GM21447 (cell line): ENCODE measurements around the gene EFCAB8.
"Not testable (repeated sequence)": the region's sequence is repeated elsewhere in the genome, so short reads cannot be mapped to it uniquely, and the experiment has no call there.

ENCODE experiments used
- ATAC-seq: cut with Tn5 transposase; IDR thresholded peaks from one replicate; pipeline ENCODE4 v1.9.1; 2021; ENCODE audit not compliant: unreplicated experiment

EFCAB8 gene

GRCh38 chr20:32887492-32887891 lies 28.8 kb downstream of the EFCAB8 start:
- no peak for ATAC-seq

- no peak for ATAC-seq
Measured at GRCh38 chr20:32888636-32889035, 29.9 kb downstream of the EFCAB8 start.

- ATAC-seq: no peak
Measured at GRCh38 chr20:32889281-32889680, 30.6 kb downstream of the EFCAB8 start.

- ATAC-seq: no peak
Measured at GRCh38 chr20:32891491-32891890, 32.8 kb downstream of the EFCAB8 start.

- ATAC-seq: no peak
Measured at GRCh38 chr20:32891926-32892660, 33.4 kb downstream of the EFCAB8 start.

- no peak for ATAC-seq
Measured at GRCh38 chr20:32893263-32894025, 34.7 kb downstream of the EFCAB8 start.

- no peak for ATAC-seq
Measured at GRCh38 chr20:32894026-32894483, 35.3 kb downstream of the EFCAB8 start.

- ATAC-seq: no peak
Measured at GRCh38 chr20:32894711-32895355, 36.1 kb downstream of the EFCAB8 start.

- no peak for ATAC-seq
Measured at GRCh38 chr20:32896521-32897280, 38.0 kb downstream of the EFCAB8 start.

GRCh38 chr20:32898729-32899128 lies 40.0 kb downstream of the EFCAB8 start:
- ATAC-seq: no peak

GRCh38 chr20:32902456-32903420 lies 44.0 kb downstream of the EFCAB8 start:
- ATAC-seq: no peak

- no peak for ATAC-seq
Measured at GRCh38 chr20:32903666-32904175, 45.0 kb downstream of the EFCAB8 start.

GRCh38 chr20:32904678-32905077 lies 46.0 kb downstream of the EFCAB8 start:
- not testable (repeated sequence) for ATAC-seq

GRCh38 chr20:32906200-32906599 lies 47.5 kb downstream of the EFCAB8 start:
- ATAC-seq: no peak

- ATAC-seq: no peak
Measured at GRCh38 chr20:32906871-32907495, 48.3 kb downstream of the EFCAB8 start.

- ATAC-seq: no peak
Measured at GRCh38 chr20:32907886-32908285, 49.2 kb downstream of the EFCAB8 start.

- no peak for ATAC-seq
Measured at GRCh38 chr20:32908334-32909292, 49.9 kb downstream of the EFCAB8 start.

- no peak for ATAC-seq
Measured at GRCh38 chr20:32909451-32909850, 50.7 kb downstream of the EFCAB8 start.
